Measurements from ENCODE around the gene LTO1. TPM values are rescaled to one million over a fixed set of nuclear protein-coding genes. Genes with fewer than 3 reads are reported as not detected.
"Not testable (repeated sequence)": the region's sequence is repeated elsewhere in the genome, so short reads cannot be mapped to it uniquely, and the experiment has no call there.

Gene LTO1
- total and polyA plus RNA-seq, 10 of the 15 experiments (the other 5 are each of a cell fraction or from before 2014, with no cell fraction given), result 2.6 to 27.5 (median 14.4) TPM

- TF ChIP-seq E2F8 (IDR thresholded peaks at IDR 0.05; ENCODE audit: low read depth, partially characterized antibody) (no peak), IKZF2 (IDR thresholded peaks at IDR 0.05) (no peak), TCF7 (IDR thresholded peaks at IDR 0.05; ENCODE audit: borderline replicate concordance) (no peak), MYC (IDR thresholded peaks at IDR 0.05; ENCODE audit: insufficient read depth, insufficient read length, insufficient replicate concordance, low read length, severe bottlenecking) (no peak)
Measured at GRCh38 chr11:69689484-69690319, 14.5 kb upstream of the LTO1 start (continued).

GRCh38 chr11:69687969-69688771 lies 13.0 kb upstream of the LTO1 start:
- H3K4me2 ChIP-seq (ENCODE audit: control insufficient read depth, insufficient read depth); H3K27ac ChIP-seq (ENCODE audit: control insufficient read depth, insufficient read depth); DNase-seq (ENCODE audit: low read depth, low spot score); CTCF ChIA-PET; POLR2A ChIA-PET; H3K4me3 ChIP-seq; H3K36me3 ChIP-seq (ENCODE audit: control insufficient read depth in 2 of 2, insufficient read depth in 2 of 2, low read length in 1 of 2); H3K79me2 ChIP-seq (ENCODE audit: control insufficient read depth, insufficient read depth, low read length); SMC1A ChIA-PET (ENCODE audit: uncharacterized antibody, unreplicated experiment); H3K9ac ChIP-seq (ENCODE audit: control insufficient read depth, insufficient read depth, low read length); FAIRE-seq; H3K4me1 ChIP-seq (ENCODE audit: control insufficient read depth, insufficient read depth, low read length); H3K27me3 ChIP-seq (replicated peaks in 1 of 2; ENCODE audit: control insufficient read depth in 2 of 2, insufficient read depth in 2 of 2, low read length in 1 of 2); H2AFZ ChIP-seq (ENCODE audit: control insufficient read depth, low read depth, low read length); BruUV-seq (replicated peaks); H4K20me1 ChIP-seq (ENCODE audit: control insufficient read depth, insufficient read depth); H3K9me3 ChIP-seq (replicated peaks; ENCODE audit: control insufficient read depth, insufficient read depth, low read length); RAD21 ChIA-PET (ENCODE audit: unreplicated experiment): not testable (repeated sequence)
- in situ Hi-C loops (cut with MboI), result loop anchor here (5.0 to 10.0 kb wide), 2 partner anchors 199 to 507 kb away; no protein-coding TSS in a partner anchor
- peak; percentile 75 for TF ChIP-seq JUNB (IDR thresholded peaks at IDR 0.05)
- peak; percentile 82; the same call in 1 of the 2 replicates for TF ChIP-seq BACH1 (IDR thresholded peaks at IDR 0.05; ENCODE audit: borderline replicate concordance)
- 0 out of 2 replicates have a peak, but pooled peaks have one; percentile 33 for TF ChIP-seq ATF2 (IDR thresholded peaks at IDR 0.05; ENCODE audit: low read length)
- TF ChIP-seq ATF7 (IDR thresholded peaks at IDR 0.05; ENCODE audit: low read depth), result peak; percentile 74
- WGBS (ENCODE audit: insufficient coverage, insufficient replicate concordance, low lambda C conversion rate, missing lambda C conversion rate), result 0% methylated on average over 5 of the region's 5 CpGs
- peak; percentile 49 for ATAC-seq
- intact Hi-C loops (cut with micrococcal nuclease; ENCODE audit: unreplicated experiment), result loop anchor here (2.0 to 5.0 kb wide), 2 partner anchors 155 to 514 kb away; partner anchors contain the start of gene FADD
